ENCODE results near the gene CNGA2.

Gene CNGA2

GRCh38 chrX:151711154-151711553 lies 23.4 kb upstream of the CNGA2 start:
- Histone ChIP-seq H3K36me3 (no peaks in the 10 kb centered on the region), H3K9me3 (no peaks in the 10 kb centered on the region), H3K27ac (no peak overlapping the region), H3K4me3 (no peak overlapping the region), H3K27me3 (no peaks in the 10 kb centered on the region), H3K4me1 (no peaks in the 10 kb centered on the region)
- TF ChIP-seq CTCF (IDR thresholded peaks at IDR 0.05), result no peak
- intact Hi-C loops (cut with DNase I; ENCODE audit: low total_unique reads), result no loop called here
- no peak for DNase-seq

GRCh38 chrX:151711787-151712186 lies 22.8 kb upstream of the CNGA2 start:
- intact Hi-C loops (cut with DNase I; ENCODE audit: low total_unique reads), result no loop called here
- TF ChIP-seq CTCF (IDR thresholded peaks at IDR 0.05), result no peak
- no peaks in the 10 kb centered on the region for H3K4me1 ChIP-seq
- no peak overlapping the region for H3K27ac ChIP-seq
- no peak overlapping the region for H3K4me3 ChIP-seq
- DNase-seq, result no peak
- no peaks in the 10 kb centered on the region for H3K9me3 ChIP-seq
- H3K27me3 ChIP-seq, result no peaks in the 10 kb centered on the region
- H3K36me3 ChIP-seq, result no peaks in the 10 kb centered on the region

- TF ChIP-seq CTCF (IDR thresholded peaks at IDR 0.05), result no peak
- no peak for DNase-seq
- Histone ChIP-seq H3K4me1 (no peaks in the 10 kb centered on the region), H3K36me3 (no peaks in the 10 kb centered on the region), H3K27me3 (no peaks in the 10 kb centered on the region), H3K4me3 (no peak overlapping the region), H3K9me3 (no peaks in the 10 kb centered on the region), H3K27ac (no peak overlapping the region)
- intact Hi-C loops (cut with DNase I; ENCODE audit: low total_unique reads), result no loop called here
Observed at GRCh38 chrX:151712253-151712652, 22.3 kb upstream of the CNGA2 start.

- H3K27ac ChIP-seq, result no peak overlapping the region
- no peaks in the 10 kb centered on the region for H3K4me1 ChIP-seq
- no peaks in the 10 kb centered on the region for H3K36me3 ChIP-seq
- no peaks in the 10 kb centered on the region for H3K27me3 ChIP-seq
- DNase-seq, result no peak
- intact Hi-C loops (cut with DNase I; ENCODE audit: low total_unique reads), result no loop called here
- no peak for TF ChIP-seq CTCF (IDR thresholded peaks at IDR 0.05)
- H3K4me3 ChIP-seq, result no peak overlapping the region
- H3K9me3 ChIP-seq, result no peaks in the 10 kb centered on the region
Observed at GRCh38 chrX:151713849-151714248, 20.7 kb upstream of the CNGA2 start.

- no peak for DNase-seq
- no peak overlapping the region for H3K4me3 ChIP-seq
- intact Hi-C loops (cut with DNase I; ENCODE audit: low total_unique reads), result no loop called here
Observed at GRCh38 chrX:151714362-151714761, 20.2 kb upstream of the CNGA2 start.

More at GRCh38 chrX:151714362-151714761, 20.2 kb upstream of the CNGA2 start:
- Histone ChIP-seq H3K9me3 (no peaks in the 10 kb centered on the region), H3K36me3 (no peaks in the 10 kb centered on the region), H3K27ac (no peak overlapping the region), H3K27me3 (no peaks in the 10 kb centered on the region), H3K4me1 (no peaks in the 10 kb centered on the region)
- TF ChIP-seq CTCF (IDR thresholded peaks at IDR 0.05), result no peak
